ENCODE measurements around the gene PTGR3. TPM values are rescaled to one million over a fixed set of nuclear protein-coding genes. Genes with fewer than 3 reads are reported as not detected.
A peak's percentile ranks its signal among the peaks of the same experiment; 100 is the strongest.

The PTGR3 gene
- total and polyA plus RNA-seq, 2 experiments from 2014 or later = 24.4 to 25.7 TPM

- Histone ChIP-seq H2AFZ (peak overlapping the region; percentile 75), H3K79me2 (peaks cover 72% of the 10 kb centered on the region)
These were observed 157 bp downstream of the PTGR3 start for GRCh38 chr18:75208836-75209128.

DNA sequence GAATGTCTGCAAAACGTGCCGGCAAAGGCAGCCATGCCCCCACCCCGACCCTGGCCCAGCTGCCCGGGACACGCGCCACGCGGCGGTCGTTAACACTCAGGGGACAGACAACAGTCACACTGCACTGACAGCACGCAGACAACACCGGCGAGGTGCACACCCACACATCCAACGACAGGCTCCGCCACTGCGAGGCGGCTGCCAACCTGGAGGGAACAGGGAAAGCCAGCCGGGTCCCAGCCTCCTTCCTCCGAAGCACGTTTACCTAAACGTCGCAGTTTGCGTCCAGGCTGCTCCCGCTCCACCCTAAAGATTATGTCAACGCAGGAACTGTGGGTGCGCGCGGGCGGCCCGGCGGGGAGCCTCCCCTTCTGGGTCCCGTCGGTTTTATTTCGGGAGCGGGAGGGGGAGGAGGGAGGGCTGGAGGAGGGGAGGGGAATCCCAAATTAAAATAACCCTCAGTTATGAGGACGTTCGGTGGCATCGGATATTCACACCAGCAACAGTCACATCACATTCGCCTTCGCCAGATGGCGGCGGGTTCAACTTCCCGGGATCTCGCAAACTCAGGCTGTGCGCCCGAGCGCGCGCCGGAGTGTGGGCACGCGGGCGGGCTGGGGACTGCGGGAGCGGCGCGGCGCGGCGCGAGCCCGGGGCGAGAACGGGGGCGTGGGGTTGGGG is 644 bp downstream of the PTGR3 start:
- Histone ChIP-seq H3K27me3 (peaks cover 24% of the 10 kb centered on the region), H2AFZ (peak overlapping the region; percentile 75), H3K9me2 (replicated peaks; ENCODE audit: insufficient read depth) (no peaks in the 10 kb centered on the region), H3K27ac (peak overlapping the region; percentile 99), H4K20me1 (ENCODE audit: insufficient read depth, poor library complexity, severe bottlenecking) (peaks cover 35% of the 10 kb centered on the region), H3K36me3 (replicated peaks; ENCODE audit: insufficient read depth, low read depth) (no peaks in the 10 kb centered on the region), H3K4me1 (ENCODE audit: insufficient read depth) (peaks cover 15% of the 10 kb centered on the region), H3K4me3 (peak overlapping the region; percentile 97), H3K9me3 (ENCODE audit: low read depth) (no peaks in the 10 kb centered on the region), H3K79me2 (peaks cover 71% of the 10 kb centered on the region), H3K4me2 (peak overlapping the region; percentile 82)
- DNase-seq (ENCODE audit: low spot score) = peak; percentile 71
- TF ChIP-seq EZH2phosphoT487 (IDR thresholded peaks at IDR 0.05; ENCODE audit: low read depth, severe bottlenecking, unreplicated experiment) (no peak), EZH2 (IDR thresholded peaks at IDR 0.05; ENCODE audit: borderline replicate concordance) (no peak), CTCF (IDR thresholded peaks at IDR 0.05; ENCODE audit: poor library complexity) (no peak)
- WGBS (ENCODE audit: low lambda C conversion rate, missing lambda C conversion rate) = under 1% methylated on average over 49 of the region's 65 CpGs

More at GRCh38 chr18:75208836-75209128, 157 bp downstream of the PTGR3 start:
- H3K27me3 ChIP-seq = peaks cover 24% of the 10 kb centered on the region
- peak overlapping the region; percentile 82 for H3K4me2 ChIP-seq
- no peak for DNase-seq (ENCODE audit: low spot score)
- peak overlapping the region; percentile 99 for H3K27ac ChIP-seq
- WGBS (ENCODE audit: low lambda C conversion rate, missing lambda C conversion rate) = no CpG with 5 or more reads among the region's 34 CpGs
- TF ChIP-seq CTCF (IDR thresholded peaks at IDR 0.05; ENCODE audit: poor library complexity) (no peak), EZH2phosphoT487 (IDR thresholded peaks at IDR 0.05; ENCODE audit: low read depth, severe bottlenecking, unreplicated experiment) (no peak), EZH2 (IDR thresholded peaks at IDR 0.05; ENCODE audit: borderline replicate concordance) (no peak)
- H3K9me3 ChIP-seq (ENCODE audit: low read depth) = no peaks in the 10 kb centered on the region
- H3K4me1 ChIP-seq (ENCODE audit: insufficient read depth) = peaks cover 20% of the 10 kb centered on the region
- no peaks in the 10 kb centered on the region for H3K9me2 ChIP-seq (replicated peaks; ENCODE audit: insufficient read depth)
- no peaks in the 10 kb centered on the region for H3K36me3 ChIP-seq (replicated peaks; ENCODE audit: insufficient read depth, low read depth)
- peak overlapping the region; percentile 97 for H3K4me3 ChIP-seq
- H4K20me1 ChIP-seq (ENCODE audit: insufficient read depth, poor library complexity, severe bottlenecking) = peaks cover 34% of the 10 kb centered on the region

DNA sequence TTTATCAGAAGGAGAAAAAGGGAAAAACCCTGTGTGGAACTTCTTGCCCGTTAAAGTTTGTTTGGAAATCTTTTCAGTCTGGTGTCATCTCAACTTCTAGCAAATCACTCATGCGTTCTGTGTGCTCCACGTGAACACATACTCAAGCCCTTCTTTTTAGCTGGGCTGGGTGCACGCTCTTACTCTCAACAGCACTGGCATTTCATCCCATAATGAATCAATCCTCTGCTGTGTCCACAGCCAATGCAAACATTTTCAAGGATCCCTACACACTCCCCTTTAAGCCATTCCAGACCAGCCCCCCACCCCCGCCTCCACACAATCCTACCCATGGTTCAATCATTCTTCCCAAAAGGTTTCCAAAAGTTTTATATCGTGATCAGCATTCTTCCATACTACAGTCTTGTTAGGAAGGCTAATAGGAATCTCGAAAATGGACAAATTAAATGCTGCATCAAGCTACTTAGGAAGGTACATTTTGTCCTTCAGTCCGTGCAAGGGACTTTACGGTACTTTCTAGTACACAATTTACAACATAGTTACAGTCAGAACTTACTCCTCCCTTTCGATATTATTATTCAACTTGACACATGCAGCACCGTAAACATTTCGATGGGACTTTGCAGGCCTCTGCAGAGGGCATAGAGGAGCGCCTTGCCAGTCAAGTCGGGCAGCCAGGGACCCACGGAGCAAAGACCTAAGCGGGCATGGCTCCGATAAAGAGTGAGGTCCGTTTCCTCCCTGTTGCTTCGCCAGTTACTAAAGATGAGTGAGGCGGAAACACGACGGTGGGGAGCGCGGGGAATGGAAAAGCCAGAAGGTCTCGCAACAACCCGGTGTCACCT is 1.4 kb downstream of the PTGR3 start:
- H3K27ac ChIP-seq = peak overlapping the region; percentile 99
- H3K27me3 ChIP-seq = peaks cover 24% of the 10 kb centered on the region
- H3K36me3 ChIP-seq (replicated peaks; ENCODE audit: insufficient read depth, low read depth) = no peaks in the 10 kb centered on the region
- H3K4me2 ChIP-seq = peak overlapping the region; percentile 82
- peaks cover 71% of the 10 kb centered on the region for H3K79me2 ChIP-seq
- H4K20me1 ChIP-seq (ENCODE audit: insufficient read depth, poor library complexity, severe bottlenecking) = peaks cover 35% of the 10 kb centered on the region
- no peaks in the 10 kb centered on the region for H3K9me3 ChIP-seq (ENCODE audit: low read depth)
- peak overlapping the region; percentile 75 for H2AFZ ChIP-seq
- TF ChIP-seq EZH2 (IDR thresholded peaks at IDR 0.05; ENCODE audit: borderline replicate concordance) (no peak), EZH2phosphoT487 (IDR thresholded peaks at IDR 0.05; ENCODE audit: low read depth, severe bottlenecking, unreplicated experiment) (no peak), CTCF (IDR thresholded peaks at IDR 0.05; ENCODE audit: poor library complexity) (no peak)
- H3K9me2 ChIP-seq (replicated peaks; ENCODE audit: insufficient read depth) = no peaks in the 10 kb centered on the region
- H3K4me3 ChIP-seq = peak overlapping the region; percentile 97
- WGBS (ENCODE audit: low lambda C conversion rate, missing lambda C conversion rate) = 7% methylated on average over 26 of the region's 26 CpGs
- DNase-seq (ENCODE audit: low spot score) = peak; percentile 23
- H3K4me1 ChIP-seq (ENCODE audit: insufficient read depth) = peaks cover 12% of the 10 kb centered on the region

Data from hepatocyte (in vitro differentiated cells).